WERI-Rb-1 (cell line): ENCODE data around the gene ST8SIA1.

Source experiments
- DNase-seq: peaks from one replicate; pipeline ENCODE4 v3.0.0-alpha.2; 2020
- H3K27ac ChIP-seq: fragments of 250-450 bp; sonication (Bioruptor Pico); 2 replicates; pipeline ENCODE4 v1.5.1; 2020; ENCODE audit warnings: mild to moderate bottlenecking, moderate library complexity
- H3K27me3 ChIP-seq: fragments of 250-450 bp; sonication (Bioruptor Pico); 2 replicates; pipeline ENCODE4 v1.5.1; 2021; ENCODE audit warnings: mild to moderate bottlenecking, low read depth, moderate library complexity; ENCODE audit not compliant: insufficient read depth, severe bottlenecking
- H3K36me3 ChIP-seq: fragments of 250-450 bp; sonication (Bioruptor Pico); 2 replicates; pipeline ENCODE4 v1.5.1; 2020; ENCODE audit warnings: mild to moderate bottlenecking, moderate library complexity
- H3K4me3 ChIP-seq: 2 replicates; pipeline ENCODE4 v1.5.1; 2011; ENCODE audit warnings: low read depth, mild to moderate bottlenecking, control low read depth, low read length
- H3K9me3 ChIP-seq: fragments of 250-450 bp; sonication (Bioruptor Pico); 2 replicates; pipeline ENCODE4 v1.5.1; 2021; ENCODE audit warnings: mild to moderate bottlenecking, moderate library complexity; ENCODE audit not compliant: severe bottlenecking
- TF ChIP-seq, protein P1 (sequence below): IDR thresholded peaks from 2 replicates; pipeline ENCODE4 v1.5.1; 2011; ENCODE audit warnings: low read depth, mild to moderate bottlenecking, control low read depth, inconsistent platforms, low read length

Gene ST8SIA1

DNA sequence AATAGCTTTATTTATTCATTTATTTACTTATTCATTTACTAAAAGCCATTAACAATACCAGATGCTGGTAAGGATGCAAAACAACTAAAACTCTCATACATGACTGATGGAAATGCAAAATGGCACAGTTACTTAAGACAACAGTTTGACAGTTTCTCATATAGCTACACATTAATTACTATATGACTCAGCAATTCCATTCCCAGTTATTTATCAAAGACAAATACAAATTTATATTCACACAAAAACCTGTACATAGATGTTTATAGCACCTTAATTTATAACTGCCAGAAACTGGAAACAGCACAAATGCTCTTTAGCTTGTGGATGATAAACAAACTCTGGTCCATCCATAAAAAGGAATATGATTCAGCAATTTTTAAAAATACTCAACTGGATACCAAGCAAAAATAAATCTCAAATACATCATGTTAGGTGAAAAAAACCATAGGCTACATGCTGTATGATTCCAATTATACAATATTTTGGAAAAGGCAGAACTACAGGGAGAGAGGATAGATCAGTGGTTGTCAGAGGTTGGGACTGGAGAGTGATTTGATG lies 37.9 kb upstream of the ST8SIA1 start:
- Histone ChIP-seq H3K9me3 (no peaks in the 10 kb centered on the region), H3K27ac (no peak overlapping the region), H3K4me3 (no peak overlapping the region), H3K36me3 (no peaks in the 10 kb centered on the region), H3K27me3 (no peaks in the 10 kb centered on the region)
- TF ChIP-seq, protein P1, sequence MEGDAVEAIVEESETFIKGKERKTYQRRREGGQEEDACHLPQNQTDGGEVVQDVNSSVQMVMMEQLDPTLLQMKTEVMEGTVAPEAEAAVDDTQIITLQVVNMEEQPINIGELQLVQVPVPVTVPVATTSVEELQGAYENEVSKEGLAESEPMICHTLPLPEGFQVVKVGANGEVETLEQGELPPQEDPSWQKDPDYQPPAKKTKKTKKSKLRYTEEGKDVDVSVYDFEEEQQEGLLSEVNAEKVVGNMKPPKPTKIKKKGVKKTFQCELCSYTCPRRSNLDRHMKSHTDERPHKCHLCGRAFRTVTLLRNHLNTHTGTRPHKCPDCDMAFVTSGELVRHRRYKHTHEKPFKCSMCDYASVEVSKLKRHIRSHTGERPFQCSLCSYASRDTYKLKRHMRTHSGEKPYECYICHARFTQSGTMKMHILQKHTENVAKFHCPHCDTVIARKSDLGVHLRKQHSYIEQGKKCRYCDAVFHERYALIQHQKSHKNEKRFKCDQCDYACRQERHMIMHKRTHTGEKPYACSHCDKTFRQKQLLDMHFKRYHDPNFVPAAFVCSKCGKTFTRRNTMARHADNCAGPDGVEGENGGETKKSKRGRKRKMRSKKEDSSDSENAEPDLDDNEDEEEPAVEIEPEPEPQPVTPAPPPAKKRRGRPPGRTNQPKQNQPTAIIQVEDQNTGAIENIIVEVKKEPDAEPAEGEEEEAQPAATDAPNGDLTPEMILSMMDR = no peak
- no peak for DNase-seq

DNA sequence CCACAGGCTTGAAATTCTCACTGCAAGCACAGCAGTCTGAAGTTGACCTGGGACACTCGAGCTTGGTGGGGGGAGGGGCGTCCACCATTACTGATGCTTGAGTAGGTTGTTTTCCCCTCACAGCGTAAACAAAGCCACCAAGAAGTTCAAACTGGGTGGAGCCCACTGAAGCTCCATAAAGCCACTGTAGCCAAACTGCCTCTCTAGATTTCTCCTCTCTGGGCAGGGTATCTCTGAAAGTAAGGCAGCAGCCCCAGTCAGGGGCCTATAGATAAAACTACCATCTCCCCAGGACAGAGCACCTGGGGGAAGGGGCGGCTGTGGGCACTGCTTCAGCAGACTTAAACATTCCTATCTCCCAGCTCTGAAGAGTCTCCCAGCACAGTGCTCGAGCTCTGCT lies 31.7 kb upstream of the ST8SIA1 start:
- TF ChIP-seq, protein P1 = no peak
- DNase-seq = no peak
- Histone ChIP-seq H3K36me3 (no peaks in the 10 kb centered on the region), H3K27ac (no peak overlapping the region), H3K9me3 (no peaks in the 10 kb centered on the region), H3K4me3 (no peak overlapping the region), H3K27me3 (no peaks in the 10 kb centered on the region)

DNA sequence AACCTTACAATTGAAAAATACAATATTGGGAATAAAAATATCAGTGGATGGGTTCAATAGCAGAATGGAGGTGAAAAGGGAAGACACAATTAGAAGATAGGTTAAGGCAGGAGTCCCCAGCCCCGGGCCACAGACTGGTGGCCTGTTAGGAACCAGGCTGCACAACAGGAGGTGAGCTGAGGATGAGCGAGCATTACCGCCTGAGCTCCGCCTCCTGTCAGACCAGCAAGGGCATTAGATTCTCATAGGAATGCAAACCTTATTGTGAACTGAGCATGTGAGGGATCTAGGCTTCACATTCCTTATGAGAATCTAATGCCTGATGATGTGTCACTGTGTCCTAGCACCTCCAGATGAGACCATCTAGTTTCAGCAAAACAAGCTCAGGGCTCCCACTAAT lies 27.3 kb upstream of the ST8SIA1 start:
- H3K36me3 ChIP-seq = no peaks in the 10 kb centered on the region
- H3K27me3 ChIP-seq = no peaks in the 10 kb centered on the region
- TF ChIP-seq, protein P1 = no peak
- no peak overlapping the region for H3K4me3 ChIP-seq
- peak; percentile 27 for DNase-seq
- no peaks in the 10 kb centered on the region for H3K9me3 ChIP-seq
- H3K27ac ChIP-seq = no peak overlapping the region

DNA sequence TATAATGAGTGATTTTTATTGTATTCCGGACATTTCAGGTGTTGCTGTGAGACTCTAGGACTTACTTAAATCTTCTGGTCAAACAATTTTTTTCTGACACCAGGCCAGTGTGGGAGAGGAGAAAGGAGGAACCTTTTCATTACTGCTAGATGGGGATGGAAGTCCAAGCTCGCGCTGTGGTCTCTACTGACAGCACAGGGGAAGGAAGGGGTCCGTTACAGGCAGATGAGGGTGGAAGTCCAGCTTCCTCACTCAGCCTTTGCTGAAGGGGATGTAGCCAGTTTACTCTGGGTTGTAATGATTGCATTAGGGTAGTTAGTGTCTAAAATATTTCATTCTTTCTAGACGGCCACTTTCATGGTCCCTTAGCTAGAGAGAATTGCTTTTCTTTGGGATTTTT lies 26.3 kb upstream of the ST8SIA1 start:
- Histone ChIP-seq H3K4me3 (no peak overlapping the region), H3K27ac (no peak overlapping the region), H3K9me3 (no peaks in the 10 kb centered on the region), H3K36me3 (no peaks in the 10 kb centered on the region), H3K27me3 (no peaks in the 10 kb centered on the region)
- DNase-seq = no peak
- TF ChIP-seq, protein P1 = no peak

DNA sequence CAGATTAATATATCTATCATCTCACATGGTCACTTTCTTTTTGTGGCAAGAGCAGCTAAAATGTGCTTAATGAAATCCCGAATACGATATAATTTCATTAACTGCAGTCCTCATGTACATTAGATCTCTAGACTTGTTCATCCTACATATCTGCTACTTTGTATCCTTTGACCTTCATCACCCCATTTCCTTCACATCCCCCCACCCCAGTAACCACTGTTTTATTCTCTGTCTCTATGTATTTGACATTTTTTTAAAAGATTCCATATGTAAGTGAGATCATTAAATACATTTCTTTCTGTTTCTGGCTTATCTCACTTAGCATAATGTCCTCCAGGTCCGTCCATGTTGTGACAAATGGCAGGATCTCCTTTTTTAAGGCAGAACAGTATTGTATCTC lies 23.0 kb upstream of the ST8SIA1 start:
- H3K9me3 ChIP-seq = no peaks in the 10 kb centered on the region
- H3K27me3 ChIP-seq = no peaks in the 10 kb centered on the region
- no peak overlapping the region for H3K27ac ChIP-seq
- H3K4me3 ChIP-seq = no peak overlapping the region
- no peaks in the 10 kb centered on the region for H3K36me3 ChIP-seq
- DNase-seq = no peak
- TF ChIP-seq, protein P1 = no peak

DNA sequence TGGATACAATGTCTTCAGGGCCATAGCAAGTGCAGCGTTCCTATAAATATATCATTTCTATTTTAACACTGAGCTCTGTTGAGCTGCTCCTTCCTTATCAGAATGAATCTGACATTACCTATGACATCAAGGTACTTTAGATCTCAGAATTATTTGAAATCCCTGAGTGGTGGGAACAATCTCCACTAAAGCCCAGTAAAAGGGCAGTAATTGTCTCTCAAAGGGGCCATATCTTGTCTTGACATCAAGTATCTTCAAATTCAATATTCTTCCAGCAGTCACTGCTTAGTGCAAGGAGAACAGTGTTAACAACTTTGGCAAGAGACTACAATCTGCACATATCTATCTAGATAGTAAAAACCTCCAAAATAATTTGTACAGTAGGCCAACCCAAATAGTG lies 21.7 kb upstream of the ST8SIA1 start:
- no peak for DNase-seq
- Histone ChIP-seq H3K27me3 (no peaks in the 10 kb centered on the region), H3K9me3 (no peaks in the 10 kb centered on the region), H3K27ac (no peak overlapping the region), H3K4me3 (no peak overlapping the region), H3K36me3 (no peaks in the 10 kb centered on the region)
- TF ChIP-seq, protein P1 = no peak
